HS-5 (cell line): ENCODE results near the gene SLAMF1.
"Not testable (repeated sequence)": the region's sequence is repeated elsewhere in the genome, so short reads cannot be mapped to it uniquely, and the experiment has no call there.

ENCODE experiments used
- DNase-seq: peaks from one replicate; pipeline ENCODE4 v3.0.0-alpha.2; 2012; ENCODE audit warnings: low read depth

The SLAMF1 gene

GRCh38 chr1:160605792-160606479, 40.9 kb downstream of the SLAMF1 start:
- DNase-seq = no peak

- DNase-seq = no peak
These were observed 41.6 kb downstream of the SLAMF1 start for GRCh38 chr1:160605205-160605604.

DNA sequence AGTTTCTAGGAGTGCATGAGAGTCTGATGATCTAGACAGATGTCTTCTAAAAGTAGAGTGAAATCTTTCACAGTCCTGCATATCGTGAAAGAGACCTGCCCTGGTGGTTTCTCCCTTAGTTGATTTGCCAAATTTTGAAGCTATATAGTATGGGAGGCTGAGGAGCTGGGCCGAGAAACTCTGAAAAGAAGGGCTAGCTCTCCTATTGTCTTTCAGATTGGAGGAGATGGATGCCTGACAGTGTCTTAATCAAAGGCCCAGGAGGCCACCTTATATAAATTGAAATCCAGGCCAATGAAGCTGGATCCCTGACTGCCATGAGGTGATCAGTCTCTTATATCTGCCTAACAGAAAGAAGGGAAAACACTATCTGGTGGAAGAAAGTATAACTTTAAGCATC, 49.1 kb downstream of the SLAMF1 start:
- DNase-seq = no peak

- DNase-seq = no peak
These were observed 49.8 kb downstream of the SLAMF1 start for GRCh38 chr1:160597051-160597450.

- no peak for DNase-seq
These were observed 56.4 kb downstream of the SLAMF1 start for GRCh38 chr1:160590488-160590887.

- no peak for DNase-seq
These were observed 58.4 kb downstream of the SLAMF1 start for GRCh38 chr1:160588468-160588867.

- DNase-seq = no peak
These were observed 62.1 kb downstream of the SLAMF1 start for GRCh38 chr1:160584784-160585183.

GRCh38 chr1:160582976-160583375, 63.9 kb downstream of the SLAMF1 start:
- DNase-seq = not testable (repeated sequence)

DNA sequence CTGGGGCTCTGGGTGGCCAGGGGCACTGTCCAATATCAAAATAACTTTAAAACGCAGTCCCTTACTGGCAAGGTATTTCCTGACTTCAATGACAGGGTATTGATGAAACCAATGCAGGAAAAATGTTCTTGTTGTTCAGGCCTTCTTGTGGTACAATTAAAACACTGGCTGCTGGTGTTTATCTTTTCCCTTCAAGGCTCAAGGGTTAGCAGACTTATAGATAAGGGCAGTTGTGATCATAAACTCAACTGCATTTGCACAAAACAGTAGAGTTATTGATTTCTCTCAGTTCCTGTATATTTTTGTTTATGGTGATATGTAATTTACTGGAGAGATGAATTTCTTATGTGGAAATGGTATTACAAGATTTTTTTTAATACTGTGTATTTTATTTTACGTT, 64.9 kb downstream of the SLAMF1 start:
- DNase-seq = no peak

DNA sequence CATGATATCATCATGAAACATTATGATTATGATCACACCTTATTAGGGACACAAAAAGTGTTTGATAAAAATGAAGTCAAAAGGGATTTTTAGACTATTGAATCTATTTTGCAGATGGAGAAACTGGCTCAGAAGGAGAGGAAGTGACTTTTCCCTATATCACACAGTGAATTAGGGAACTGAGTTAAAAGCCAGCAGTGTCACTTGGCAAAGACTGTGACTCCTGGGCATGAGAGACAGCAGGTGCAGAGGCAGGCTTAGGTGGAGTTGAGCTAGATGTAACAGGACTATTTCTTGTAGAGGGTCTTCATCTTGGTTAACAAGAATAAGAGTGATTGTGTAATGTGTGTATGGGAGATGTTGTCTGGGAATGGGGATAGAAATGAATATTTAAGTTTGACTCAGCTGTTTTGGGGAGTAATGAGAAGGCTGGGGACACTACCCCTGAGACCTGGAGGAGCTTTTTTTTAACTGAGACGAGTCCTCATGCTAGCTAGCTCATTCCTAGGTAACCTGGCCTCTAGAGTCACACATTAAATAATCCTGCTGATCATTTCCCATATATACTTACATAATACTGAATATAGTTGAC, 66.5 kb downstream of the SLAMF1 start:
- DNase-seq = no peak

DNA sequence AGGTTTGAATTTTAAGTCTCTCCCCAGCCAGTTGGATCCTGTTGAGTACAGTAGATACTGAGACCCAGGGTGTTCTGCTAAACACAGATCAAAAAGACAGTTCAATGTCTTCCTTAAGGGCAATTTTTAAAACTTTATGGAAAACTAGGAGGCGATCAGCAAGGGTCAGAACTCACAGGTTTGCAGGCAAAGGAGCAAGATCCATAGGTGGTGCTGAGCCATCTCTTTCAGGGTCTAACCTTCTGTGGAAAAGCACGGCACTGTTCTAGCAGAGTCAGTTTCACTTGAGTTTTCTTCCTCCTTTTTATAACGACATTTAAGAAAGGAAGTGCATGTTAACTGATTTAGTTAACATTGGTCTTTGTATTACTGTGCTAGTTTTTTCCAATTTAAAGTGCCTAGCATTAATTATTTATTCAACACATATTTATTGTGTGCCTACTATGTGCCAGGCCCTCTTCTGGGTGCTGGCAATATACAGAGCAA, 67.6 kb downstream of the SLAMF1 start, which contains the start of gene CD84:
Gene CD84 (minus strand): TSS at position 281 of the 486 bp plus-strand sequence. CDS start 59 bp downstream, at position 222.
- DNase-seq = no peak

DNA sequence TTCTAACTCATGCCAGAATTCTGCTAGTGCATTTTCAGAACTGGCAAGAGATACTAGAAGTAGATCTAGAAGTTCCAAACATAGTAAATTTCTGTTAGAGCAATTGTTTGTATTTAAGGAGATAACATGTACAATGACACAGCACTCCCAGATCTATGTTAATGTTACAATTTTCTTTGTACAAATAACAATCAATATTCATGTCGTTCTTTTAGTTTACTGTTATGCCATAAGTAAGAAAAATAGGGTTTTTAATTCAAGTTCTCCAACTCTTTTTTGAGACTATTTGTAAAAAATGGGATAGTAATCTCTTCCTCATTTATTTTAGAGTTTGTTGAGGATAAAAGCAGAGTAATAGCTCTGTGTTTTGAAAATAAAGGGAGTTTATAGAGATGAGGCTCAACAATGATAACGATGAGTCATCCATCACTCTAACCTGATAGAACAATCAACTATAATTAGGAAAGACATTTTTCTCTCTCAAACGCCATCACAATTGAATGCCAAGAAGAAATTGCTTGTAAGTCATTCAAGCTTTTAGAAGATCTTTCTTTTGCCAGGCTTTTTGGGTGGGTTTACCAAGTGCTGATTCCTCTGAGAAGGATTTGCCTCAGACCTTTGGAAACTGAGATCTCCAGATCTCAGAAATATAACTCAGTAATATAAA, 68.2 kb downstream of the SLAMF1 start:
- no peak for DNase-seq

DNA sequence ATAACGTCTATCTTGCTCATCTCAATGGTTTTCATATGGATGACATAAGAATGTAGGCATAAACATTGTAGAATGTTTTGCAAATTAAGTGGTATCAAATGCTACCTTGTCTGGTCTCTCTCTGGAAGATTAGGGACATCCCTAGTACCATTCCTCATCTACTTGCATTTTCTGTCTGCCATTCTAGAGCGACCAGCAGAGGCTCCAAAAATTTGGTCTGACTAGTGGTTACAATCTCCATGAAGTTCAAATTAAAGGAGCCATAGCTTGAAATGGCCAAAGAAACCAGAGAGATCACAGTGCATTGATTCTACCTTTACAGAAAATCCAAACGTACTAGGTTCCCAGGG, 68.7 kb downstream of the SLAMF1 start:
- DNase-seq = no peak

- no peak for DNase-seq
These were observed 69.2 kb downstream of the SLAMF1 start for GRCh38 chr1:160577671-160578070.

GRCh38 chr1:160576884-160577283, 70.0 kb downstream of the SLAMF1 start:
- DNase-seq = no peak

DNA sequence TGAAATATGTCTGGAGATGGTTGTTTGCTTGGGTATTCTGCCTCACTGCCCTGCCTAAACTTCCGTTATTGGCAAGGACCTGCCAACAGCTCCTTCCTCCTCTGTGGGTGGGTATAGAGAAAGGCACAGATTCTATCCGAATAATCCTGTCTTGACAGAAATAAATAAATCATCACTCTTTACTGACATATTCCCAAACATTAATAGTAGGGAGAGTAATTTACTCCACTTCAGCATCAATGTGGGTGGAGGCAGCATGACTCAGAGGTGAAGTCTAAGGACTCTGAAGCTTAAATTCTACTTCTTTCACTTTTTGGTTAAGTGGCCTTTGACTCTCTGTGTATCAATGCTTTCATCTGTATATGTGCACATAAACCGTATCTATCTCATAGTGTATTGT, 70.5 kb downstream of the SLAMF1 start:
- DNase-seq = no peak

GRCh38 chr1:160575112-160575664, 71.7 kb downstream of the SLAMF1 start:
- no peak for DNase-seq

DNA sequence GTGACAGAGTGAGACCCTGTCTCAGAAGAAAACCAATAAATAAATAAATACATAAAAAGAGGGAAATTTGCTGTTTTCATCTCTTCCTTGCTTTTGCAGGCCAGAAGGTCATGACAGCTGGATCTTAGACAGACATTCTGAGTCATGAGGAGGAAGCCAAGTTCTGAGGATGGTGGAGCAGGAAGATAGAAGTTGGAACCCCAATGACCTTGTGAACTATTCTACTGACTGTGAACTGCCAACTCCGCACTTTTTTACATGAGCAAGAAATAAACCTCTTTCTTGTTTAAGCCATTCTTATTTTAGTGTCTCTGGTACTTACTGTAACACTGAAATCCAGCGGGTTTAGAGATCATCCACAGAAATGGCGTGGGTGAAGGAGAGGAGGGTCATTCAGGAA, 76.0 kb downstream of the SLAMF1 start:
- DNase-seq = no peak

GRCh38 chr1:160569806-160570205, 77.0 kb downstream of the SLAMF1 start:
- no peak for DNase-seq

- DNase-seq = no peak
These were observed 78.8 kb downstream of the SLAMF1 start for GRCh38 chr1:160567858-160568682.

DNA sequence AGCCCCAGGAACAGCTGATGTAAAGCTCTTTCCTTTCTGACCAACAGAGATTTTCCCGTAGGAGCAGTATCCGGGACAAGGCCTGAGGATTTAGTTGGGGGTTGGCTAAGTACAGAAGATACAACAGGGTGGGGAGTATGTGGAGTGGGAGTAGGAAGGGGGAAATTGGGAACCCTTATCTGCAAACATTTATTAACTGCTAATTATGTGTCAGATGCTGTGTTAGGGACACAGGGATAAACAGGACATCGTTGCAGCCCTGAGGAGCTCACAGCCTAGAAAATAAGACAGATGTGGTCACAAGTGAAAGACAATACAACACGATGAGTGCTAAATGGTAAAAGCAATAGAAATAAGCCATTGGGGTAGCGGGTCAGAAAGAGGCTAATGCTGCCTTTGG, 79.5 kb downstream of the SLAMF1 start:
- DNase-seq = no peak

GRCh38 chr1:160565564-160565963, 81.3 kb downstream of the SLAMF1 start:
- DNase-seq = no peak
